WI38 (cell line): ENCODE data around the gene GPR149.
"Not testable (repeated sequence)": the region's sequence is repeated elsewhere in the genome, so short reads cannot be mapped to it uniquely, and the experiment has no call there.

ENCODE experiments used
- H3K4me3 ChIP-seq: 2 replicates; pipeline ENCODE4 v1.5.1; 2011; ENCODE audit warnings: low read depth, mild to moderate bottlenecking, control low read depth, low read length
- TF ChIP-seq, protein P1 (sequence below): IDR thresholded peaks from 2 replicates; pipeline ENCODE4 v1.5.1; 2012; ENCODE audit warnings: low read depth, mild to moderate bottlenecking, control low read depth, low read length

The GPR149 gene, protein sequence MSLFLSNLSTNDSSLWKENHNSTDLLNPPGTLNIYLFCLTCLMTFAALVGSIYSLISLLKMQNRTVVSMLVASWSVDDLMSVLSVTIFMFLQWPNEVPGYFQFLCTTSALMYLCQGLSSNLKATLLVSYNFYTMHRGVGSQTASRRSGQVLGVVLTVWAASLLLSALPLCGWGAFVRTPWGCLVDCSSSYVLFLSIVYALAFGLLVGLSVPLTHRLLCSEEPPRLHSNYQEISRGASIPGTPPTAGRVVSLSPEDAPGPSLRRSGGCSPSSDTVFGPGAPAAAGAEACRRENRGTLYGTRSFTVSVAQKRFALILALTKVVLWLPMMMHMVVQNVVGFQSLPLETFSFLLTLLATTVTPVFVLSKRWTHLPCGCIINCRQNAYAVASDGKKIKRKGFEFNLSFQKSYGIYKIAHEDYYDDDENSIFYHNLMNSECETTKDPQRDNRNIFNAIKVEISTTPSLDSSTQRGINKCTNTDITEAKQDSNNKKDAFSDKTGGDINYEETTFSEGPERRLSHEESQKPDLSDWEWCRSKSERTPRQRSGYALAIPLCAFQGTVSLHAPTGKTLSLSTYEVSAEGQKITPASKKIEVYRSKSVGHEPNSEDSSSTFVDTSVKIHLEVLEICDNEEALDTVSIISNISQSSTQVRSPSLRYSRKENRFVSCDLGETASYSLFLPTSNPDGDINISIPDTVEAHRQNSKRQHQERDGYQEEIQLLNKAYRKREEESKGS

DNA sequence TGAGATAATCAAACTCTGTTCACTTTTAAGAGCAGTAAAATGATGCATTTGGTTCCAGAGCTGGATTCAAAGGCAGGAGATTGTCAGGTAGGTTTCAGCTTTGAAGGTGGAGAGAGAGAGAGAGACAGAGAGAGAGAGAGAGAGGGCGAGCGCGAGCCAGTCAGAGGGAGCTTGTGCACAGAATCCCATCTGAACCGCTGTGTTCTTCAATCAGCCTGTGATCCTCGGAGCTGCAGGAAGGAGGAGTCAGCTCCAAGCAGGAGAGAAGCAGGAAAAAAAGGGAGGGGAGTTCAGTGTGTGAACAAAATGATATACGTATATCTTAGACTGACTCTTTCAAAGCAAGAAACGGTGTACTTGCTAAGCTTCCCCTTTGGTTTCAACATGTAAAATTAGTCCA lies at the start of gene GPR149:
Gene GPR149, minus strand, starts transcription at position 177 of the 400 bp plus-strand sequence. CDS start 575 bp downstream, outside the sequence.
- TF ChIP-seq, protein P1, sequence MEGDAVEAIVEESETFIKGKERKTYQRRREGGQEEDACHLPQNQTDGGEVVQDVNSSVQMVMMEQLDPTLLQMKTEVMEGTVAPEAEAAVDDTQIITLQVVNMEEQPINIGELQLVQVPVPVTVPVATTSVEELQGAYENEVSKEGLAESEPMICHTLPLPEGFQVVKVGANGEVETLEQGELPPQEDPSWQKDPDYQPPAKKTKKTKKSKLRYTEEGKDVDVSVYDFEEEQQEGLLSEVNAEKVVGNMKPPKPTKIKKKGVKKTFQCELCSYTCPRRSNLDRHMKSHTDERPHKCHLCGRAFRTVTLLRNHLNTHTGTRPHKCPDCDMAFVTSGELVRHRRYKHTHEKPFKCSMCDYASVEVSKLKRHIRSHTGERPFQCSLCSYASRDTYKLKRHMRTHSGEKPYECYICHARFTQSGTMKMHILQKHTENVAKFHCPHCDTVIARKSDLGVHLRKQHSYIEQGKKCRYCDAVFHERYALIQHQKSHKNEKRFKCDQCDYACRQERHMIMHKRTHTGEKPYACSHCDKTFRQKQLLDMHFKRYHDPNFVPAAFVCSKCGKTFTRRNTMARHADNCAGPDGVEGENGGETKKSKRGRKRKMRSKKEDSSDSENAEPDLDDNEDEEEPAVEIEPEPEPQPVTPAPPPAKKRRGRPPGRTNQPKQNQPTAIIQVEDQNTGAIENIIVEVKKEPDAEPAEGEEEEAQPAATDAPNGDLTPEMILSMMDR = no peak
- no peak within 1 kb of the TSS for H3K4me3 ChIP-seq

DNA sequence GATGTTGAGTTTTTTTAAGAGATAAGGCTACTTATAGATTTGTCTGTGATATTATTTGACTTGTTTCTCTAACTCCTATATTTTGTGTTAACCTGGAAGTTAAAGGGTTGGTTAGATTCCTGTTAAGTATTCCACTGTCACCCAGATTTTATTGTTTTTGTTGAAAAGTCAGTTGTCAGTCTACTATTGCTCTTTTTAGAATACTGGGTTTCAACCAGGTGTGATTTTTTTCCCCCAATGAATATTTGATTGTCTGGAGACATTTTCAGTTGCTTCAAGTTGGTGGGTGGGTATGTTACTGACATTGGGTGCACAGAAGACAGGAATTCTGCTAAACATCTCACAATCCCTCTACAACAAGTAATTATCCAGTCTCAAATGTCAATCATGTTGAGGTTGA lies 43.8 kb upstream of the GPR149 start:
- TF ChIP-seq, protein P1 = no peak
- H3K4me3 ChIP-seq = no peak overlapping the region

DNA sequence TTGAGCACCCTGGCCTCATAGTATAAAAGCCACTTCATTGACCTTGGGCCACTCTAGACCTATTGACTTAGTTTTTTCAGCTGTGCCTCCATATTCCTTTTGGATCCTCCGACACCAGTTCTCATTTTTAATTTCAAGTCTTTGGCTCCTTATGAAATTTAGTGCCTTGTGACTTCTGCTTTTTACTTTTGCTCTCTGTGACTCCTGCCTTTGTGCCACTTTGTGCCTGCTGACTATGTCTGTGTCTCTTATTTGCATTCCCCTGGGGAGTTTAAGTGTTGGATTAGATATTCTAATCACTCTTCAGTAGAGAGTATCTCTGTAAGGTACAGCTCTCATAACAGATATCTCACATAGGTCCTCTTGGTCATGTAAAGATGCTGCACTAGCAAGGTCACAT lies 39.6 kb upstream of the GPR149 start:
- TF ChIP-seq, protein P1 = no peak
- H3K4me3 ChIP-seq = no peak overlapping the region

DNA sequence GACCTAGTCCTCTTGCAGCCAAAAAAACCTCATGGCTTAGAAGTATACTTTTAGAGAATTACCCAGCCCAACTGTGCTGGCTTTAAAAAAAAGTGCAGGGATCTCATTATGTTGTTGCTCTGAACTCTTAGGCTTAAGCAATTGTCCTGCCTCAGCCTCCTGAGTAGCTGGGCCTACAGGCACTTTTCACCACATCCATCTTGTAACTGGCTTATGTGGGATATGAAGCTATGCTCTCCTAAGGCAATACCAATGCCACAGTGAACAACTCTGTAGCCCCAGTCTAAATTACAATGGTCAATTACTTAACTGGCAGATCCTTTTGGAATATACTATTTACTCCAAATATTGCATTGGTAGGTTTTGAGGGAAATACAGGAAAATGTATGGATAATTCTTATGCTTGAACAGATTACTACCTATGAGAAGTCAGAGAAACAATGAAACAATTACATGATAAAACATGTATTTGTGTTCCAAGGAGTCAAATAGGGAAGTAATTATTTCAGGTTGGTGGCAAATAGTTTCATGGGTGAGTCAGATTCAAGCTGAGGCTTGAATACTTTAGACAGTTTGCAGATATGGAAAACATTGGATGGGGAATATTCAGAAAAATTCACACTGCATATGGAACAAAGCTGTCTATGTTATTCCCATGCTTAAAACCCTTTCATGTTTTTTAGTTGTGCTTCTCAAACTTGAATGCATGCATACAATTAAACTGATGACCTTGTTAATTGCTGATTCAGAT lies 34.6 kb upstream of the GPR149 start:
- no peak overlapping the region for H3K4me3 ChIP-seq
- TF ChIP-seq, protein P1 = no peak

DNA sequence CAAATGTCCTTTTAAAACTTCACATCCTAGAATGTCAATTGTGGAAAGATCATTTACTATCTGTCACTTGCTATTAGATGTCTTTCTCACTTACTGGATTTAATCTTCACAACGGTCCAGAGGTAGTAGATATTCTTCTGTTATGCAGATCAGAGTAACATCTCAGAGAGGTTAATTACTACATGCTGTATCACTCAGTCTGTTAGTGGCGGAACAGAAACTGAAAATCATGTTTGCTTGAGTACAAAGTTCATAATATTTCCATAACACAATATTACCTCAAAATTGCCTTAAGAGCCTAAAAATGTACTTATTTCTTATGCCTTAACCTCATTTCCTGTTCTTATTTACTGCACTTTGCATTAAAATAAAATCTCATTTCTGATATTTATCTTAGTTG lies 28.6 kb upstream of the GPR149 start:
- TF ChIP-seq, protein P1 = no peak
- no peak overlapping the region for H3K4me3 ChIP-seq

DNA sequence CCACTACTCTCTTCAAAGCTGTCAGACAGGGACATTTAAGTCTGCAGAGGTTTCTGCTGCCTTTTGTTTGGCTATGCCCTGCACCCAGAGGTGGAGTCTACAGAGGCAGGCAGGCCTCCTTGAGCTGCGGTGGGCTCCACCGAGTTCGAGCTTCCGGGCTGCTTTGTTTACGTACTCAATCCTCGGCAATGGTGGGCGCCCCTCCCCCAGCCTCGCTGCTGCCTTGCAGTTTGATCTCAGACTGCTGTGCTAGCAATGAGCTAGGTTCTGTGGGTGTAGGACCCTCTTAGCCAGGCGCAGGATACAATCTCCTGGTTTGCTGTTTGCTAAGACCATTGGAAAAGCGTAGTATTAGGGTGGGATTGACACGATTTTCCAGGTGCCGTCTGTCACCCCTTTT lies 9.1 kb upstream of the GPR149 start:
- not testable (repeated sequence) for H3K4me3 ChIP-seq

DNA sequence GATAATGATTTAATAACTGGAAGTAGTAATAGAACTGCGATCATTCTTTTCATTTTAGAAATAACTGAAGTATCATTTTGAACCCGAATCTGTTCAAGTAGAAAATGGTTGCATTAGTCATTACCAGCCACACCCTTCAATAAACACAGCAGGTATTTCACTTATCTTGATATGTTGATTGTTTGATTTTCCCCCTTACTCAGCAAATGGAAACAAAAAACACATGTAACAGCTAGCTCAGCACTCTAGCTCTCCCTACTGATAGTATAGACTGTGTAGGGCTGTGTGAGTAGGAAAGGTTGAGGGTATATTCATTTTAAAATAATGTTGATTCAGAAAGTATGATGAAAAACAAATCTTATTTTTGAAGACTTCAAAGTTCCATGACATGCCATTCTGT lies 1.1 kb upstream of the GPR149 start:
- no peak overlapping the region for H3K4me3 ChIP-seq
- TF ChIP-seq, protein P1 = no peak
